GM19023 (cell line): ENCODE results near the gene PDGFC.
"Not testable (repeated sequence)": the region's sequence is repeated elsewhere in the genome, so short reads cannot be mapped to it uniquely, and the experiment has no call there.

ENCODE experiments used
- ATAC-seq: cut with Tn5 transposase; IDR thresholded peaks from one replicate; pipeline ENCODE4 v1.9.1; 2021; ENCODE audit warnings: mild to moderate bottlenecking, moderate library complexity; ENCODE audit not compliant: unreplicated experiment

Gene PDGFC

GRCh38 chr4:156952078-156952759 lies 19.4 kb downstream of the PDGFC start:
- no peak for ATAC-seq

GRCh38 chr4:156950948-156951347 lies 20.7 kb downstream of the PDGFC start:
- ATAC-seq: no peak

GRCh38 chr4:156950090-156950489 lies 21.5 kb downstream of the PDGFC start:
- ATAC-seq: no peak

- no peak for ATAC-seq
These were observed 22.2 kb downstream of the PDGFC start for GRCh38 chr4:156949373-156949814.

GRCh38 chr4:156948738-156949137 lies 22.9 kb downstream of the PDGFC start:
- no peak for ATAC-seq

- no peak for ATAC-seq
These were observed 23.5 kb downstream of the PDGFC start for GRCh38 chr4:156948133-156948532.

- no peak for ATAC-seq
These were observed 24.8 kb downstream of the PDGFC start for GRCh38 chr4:156946516-156947424.

- ATAC-seq: no peak
These were observed 26.1 kb downstream of the PDGFC start for GRCh38 chr4:156945532-156945931.

GRCh38 chr4:156942991-156943390 lies 28.6 kb downstream of the PDGFC start:
- no peak for ATAC-seq

GRCh38 chr4:156941940-156942548 lies 29.6 kb downstream of the PDGFC start:
- no peak for ATAC-seq

- ATAC-seq: no peak
These were observed 31.8 kb downstream of the PDGFC start for GRCh38 chr4:156939801-156940200.

- ATAC-seq: no peak
These were observed 32.5 kb downstream of the PDGFC start for GRCh38 chr4:156939139-156939538.

GRCh38 chr4:156934259-156934635 lies 37.4 kb downstream of the PDGFC start:
- ATAC-seq: no peak

GRCh38 chr4:156933633-156934258 lies 37.9 kb downstream of the PDGFC start:
- ATAC-seq: no peak

- not testable (repeated sequence) for ATAC-seq
These were observed 39.2 kb downstream of the PDGFC start for GRCh38 chr4:156932360-156932759.

GRCh38 chr4:156931267-156931666 lies 40.3 kb downstream of the PDGFC start:
- ATAC-seq: no peak

GRCh38 chr4:156929386-156930105 lies 42.1 kb downstream of the PDGFC start:
- no peak for ATAC-seq

GRCh38 chr4:156924774-156925315 lies 46.8 kb downstream of the PDGFC start:
- ATAC-seq: no peak

- no peak for ATAC-seq
These were observed 48.1 kb downstream of the PDGFC start for GRCh38 chr4:156923525-156923924.

- ATAC-seq: no peak
These were observed 56.4 kb downstream of the PDGFC start for GRCh38 chr4:156915221-156915620.
